Globus pallidus (tissue), 1 donor: Measurements from ENCODE around the gene PIM1.

Source experiments
- DNase-seq: peaks from one replicate; pipeline ENCODE4 v3.0.0-alpha.2; 2015; ENCODE audit warnings: low spot score

The PIM1 gene

GRCh38 chr6:37137201-37138090 is 32.5 kb upstream of the PIM1 start:
- no peak for DNase-seq

DNA sequence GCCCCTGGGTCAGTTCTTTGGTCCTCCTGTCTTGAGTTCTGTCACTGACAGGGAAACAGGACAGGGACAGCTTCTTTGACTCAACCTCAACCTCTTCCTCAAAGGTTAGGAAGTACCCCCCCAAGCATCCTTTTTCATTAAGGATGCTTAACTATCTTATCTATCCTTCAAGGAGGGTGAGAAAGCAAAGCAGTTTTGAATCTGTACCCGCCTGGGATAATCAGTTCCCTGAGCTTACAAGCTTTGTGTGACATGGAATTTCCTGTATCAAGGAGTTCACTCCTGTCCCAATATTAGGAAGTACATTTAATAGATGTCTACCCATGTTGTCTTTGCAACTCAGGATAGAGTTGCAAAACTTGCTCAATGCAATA is 31.1 kb upstream of the PIM1 start:
- DNase-seq = no peak

GRCh38 chr6:37139230-37139962 is 30.6 kb upstream of the PIM1 start:
- DNase-seq = no peak

GRCh38 chr6:37140145-37140544 is 29.8 kb upstream of the PIM1 start:
- no peak for DNase-seq

DNA sequence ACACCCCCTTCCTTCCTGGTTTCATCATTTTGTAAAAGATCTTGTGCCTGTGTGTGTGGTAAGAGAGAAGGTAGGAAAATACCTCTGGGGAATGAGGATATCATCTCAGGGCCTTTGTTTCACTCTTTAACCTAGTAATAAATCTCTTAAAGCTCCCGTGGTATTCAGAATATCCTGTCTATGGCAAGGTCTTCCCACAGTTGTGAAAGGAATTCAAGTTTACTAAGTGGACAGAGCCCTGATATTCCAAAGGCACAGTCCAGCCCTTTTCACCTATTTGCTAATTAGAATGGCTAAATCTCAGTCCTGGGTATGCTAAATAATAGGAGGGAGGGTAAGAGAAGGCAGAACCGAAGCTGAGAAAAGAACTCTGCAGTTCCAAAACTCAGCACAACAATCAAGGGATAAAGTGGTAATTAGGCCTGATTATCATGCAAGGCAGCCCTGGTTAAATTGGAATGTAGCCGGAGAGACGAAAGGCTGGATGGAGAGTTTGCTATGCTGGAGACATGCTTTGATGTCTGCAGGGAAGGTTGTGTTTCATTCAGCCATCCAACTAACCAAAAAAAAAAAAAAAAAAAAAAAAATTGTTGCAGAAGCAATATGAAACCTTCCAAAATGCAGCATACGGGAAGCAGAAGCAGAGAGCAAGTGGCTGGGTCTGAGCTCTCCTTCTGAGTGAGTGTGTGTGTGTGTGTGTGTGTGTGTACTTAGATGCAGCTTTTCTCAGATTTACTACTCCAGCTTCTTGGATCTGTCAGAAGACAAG is 28.5 kb upstream of the PIM1 start:
- DNase-seq = no peak

GRCh38 chr6:37142050-37142614 is 27.8 kb upstream of the PIM1 start:
- no peak for DNase-seq

- no peak for DNase-seq
Measured at GRCh38 chr6:37143585-37143984, 26.4 kb upstream of the PIM1 start.

GRCh38 chr6:37145443-37145842 is 24.5 kb upstream of the PIM1 start:
- DNase-seq = no peak

- DNase-seq = no peak
Measured at GRCh38 chr6:37146735-37147157, 23.2 kb upstream of the PIM1 start.

- no peak for DNase-seq
Measured at GRCh38 chr6:37149745-37150144, 20.2 kb upstream of the PIM1 start.

- DNase-seq = no peak
Measured at GRCh38 chr6:37150314-37150713, 19.6 kb upstream of the PIM1 start.

DNA sequence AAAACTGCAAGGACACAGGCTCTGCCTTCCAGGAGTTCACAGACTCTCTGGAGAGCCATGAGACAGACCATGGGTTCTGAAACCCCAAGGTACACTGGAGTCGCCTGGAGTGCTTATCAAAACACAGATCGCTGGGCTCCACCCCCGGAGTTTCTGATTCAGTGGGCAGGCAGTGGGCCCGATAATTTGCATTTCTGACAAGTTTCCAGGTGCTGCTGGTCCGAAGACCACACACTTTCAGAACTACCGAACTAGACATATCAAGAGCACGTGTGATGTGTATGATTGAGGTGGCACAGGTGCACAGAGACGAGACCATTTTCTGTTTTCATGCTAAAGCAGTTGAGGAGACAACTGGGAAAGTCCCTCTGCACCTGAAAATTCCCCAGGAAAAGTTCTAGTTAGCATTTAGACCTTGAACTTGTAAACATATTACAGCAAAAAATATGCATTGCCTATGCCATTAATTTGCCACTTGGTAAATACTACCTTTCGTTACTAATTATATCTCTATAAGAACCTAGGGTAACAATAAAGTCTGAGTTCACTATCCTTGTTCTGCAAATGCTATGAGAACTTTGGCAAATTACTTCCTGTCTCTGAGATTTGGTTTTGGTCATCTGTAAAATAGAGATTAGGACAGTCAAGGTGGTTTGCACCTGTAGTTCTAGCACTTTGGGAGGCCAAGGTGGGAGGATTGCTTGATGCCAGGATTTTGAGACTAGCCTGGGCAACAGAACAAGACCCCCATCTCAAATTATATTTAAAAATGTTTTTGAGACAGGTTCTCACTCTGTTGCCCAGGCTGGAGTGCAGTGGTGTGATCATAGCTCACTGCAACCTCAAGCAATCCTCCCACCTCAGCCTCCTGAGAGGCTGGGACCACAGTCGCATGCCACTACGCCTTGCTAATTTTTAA is 14.3 kb upstream of the PIM1 start:
- no peak for DNase-seq

DNA sequence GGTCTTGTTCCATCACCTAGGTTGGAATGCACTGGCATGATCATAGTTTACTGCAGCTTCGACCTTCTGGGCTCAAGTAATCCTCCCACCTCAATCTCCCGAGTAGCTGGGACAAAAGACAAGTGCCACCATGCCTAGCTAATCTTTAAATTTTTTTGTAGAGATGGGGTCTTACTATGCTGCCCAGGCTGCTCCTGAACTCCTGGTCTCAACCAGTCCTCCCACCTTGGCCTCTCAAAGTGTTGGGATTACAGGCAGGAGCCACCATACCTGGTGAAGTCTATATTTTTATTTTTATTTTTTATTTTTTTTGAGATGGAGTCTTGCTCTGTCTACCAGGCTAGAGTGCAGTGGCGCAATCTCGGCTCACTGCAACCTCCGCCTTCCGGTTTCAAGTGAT is 11.4 kb upstream of the PIM1 start:
- DNase-seq = no peak

GRCh38 chr6:37160922-37161778 is 8.8 kb upstream of the PIM1 start:
- peak; percentile 24 for DNase-seq

DNA sequence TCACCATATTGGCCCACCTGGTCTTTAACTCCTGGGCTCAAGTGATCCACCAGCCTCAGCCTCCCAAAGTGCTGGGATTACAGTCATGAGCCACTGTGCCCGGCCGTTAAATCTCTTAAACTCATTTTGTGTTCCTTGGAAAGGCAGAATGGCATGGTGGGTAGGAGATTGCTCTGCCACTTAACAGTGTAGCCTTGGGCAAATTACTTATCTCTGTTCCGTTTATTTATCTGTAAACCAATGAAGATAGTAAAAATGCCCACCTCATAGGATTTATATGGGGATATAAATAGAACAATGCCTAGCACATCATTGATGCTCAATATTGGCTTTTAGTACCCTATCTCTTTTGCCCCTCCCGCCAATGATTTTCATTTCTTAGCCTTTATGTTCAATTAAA is 7.2 kb upstream of the PIM1 start:
- no peak for DNase-seq

DNA sequence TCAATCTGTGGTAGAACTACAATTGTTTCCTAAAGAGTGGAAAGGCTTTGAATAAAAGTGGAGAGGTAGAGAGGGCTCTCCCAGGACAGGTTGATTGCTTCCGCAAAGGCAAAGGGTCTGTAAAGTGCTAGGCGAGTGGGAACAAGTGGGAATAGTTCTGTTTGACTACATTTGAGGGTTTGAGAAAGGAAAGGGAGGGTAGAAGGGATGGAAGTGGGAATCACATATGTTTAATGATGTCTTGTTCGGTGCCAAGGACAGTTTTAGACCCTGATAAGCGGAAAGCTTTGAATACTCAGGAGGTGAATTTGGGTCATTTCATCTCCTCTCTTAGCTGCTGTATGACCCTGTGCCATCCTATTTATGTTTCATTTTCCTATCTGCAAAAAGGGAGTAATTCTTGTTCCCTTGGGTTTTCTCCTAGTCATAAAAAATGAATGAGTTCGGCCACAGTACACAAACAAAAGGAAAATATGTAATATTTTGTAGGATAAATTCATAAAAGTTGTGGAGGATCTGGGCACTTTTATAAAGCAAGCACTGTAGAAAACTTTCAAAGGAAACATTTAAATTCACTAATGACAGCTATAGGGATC is 1.7 kb upstream of the PIM1 start:
- no peak for DNase-seq

GRCh38 chr6:37168811-37169495 is 999 bp upstream of the PIM1 start:
- peak; percentile 51 for DNase-seq

GRCh38 chr6:37170273-37171200 is 585 bp downstream of the PIM1 start:
- DNase-seq = peak; percentile 36
